ENCODE data around the gene KBTBD4. TPM values are rescaled to one million over a fixed set of nuclear protein-coding genes. Genes with fewer than 3 reads are reported as not detected.
"Not testable (repeated sequence)": the region's sequence is repeated elsewhere in the genome, so short reads cannot be mapped to it uniquely, and the experiment has no call there.

KBTBD4 gene
- total and polyA plus RNA-seq, 8 donors: 13.3 to 21.5 (median 19.5) TPM

- TF ChIP-seq, protein P1, sequence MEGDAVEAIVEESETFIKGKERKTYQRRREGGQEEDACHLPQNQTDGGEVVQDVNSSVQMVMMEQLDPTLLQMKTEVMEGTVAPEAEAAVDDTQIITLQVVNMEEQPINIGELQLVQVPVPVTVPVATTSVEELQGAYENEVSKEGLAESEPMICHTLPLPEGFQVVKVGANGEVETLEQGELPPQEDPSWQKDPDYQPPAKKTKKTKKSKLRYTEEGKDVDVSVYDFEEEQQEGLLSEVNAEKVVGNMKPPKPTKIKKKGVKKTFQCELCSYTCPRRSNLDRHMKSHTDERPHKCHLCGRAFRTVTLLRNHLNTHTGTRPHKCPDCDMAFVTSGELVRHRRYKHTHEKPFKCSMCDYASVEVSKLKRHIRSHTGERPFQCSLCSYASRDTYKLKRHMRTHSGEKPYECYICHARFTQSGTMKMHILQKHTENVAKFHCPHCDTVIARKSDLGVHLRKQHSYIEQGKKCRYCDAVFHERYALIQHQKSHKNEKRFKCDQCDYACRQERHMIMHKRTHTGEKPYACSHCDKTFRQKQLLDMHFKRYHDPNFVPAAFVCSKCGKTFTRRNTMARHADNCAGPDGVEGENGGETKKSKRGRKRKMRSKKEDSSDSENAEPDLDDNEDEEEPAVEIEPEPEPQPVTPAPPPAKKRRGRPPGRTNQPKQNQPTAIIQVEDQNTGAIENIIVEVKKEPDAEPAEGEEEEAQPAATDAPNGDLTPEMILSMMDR (IDR thresholded peaks at IDR 0.05): no peak
- H3K27ac ChIP-seq: no peak overlapping the region
- H3K9me3 ChIP-seq: no peaks in the 10 kb centered on the region
- peaks cover 11 to 67% of the 10 kb centered on the region in 2 donors for H3K4me1 ChIP-seq
- DNase-seq: no peak
- no peak for ATAC-seq
- H3K27me3 ChIP-seq: no peaks in the 10 kb centered on the region
- H3K36me3 ChIP-seq: peaks cover 0 to 15% of the 10 kb centered on the region in 2 donors
- intact Hi-C loops (cut with DNase I): no loop called here
- H3K4me3 ChIP-seq: no peak overlapping the region
Observed at GRCh38 chr11:47531666-47532065, 47.1 kb downstream of the KBTBD4 start.

DNA sequence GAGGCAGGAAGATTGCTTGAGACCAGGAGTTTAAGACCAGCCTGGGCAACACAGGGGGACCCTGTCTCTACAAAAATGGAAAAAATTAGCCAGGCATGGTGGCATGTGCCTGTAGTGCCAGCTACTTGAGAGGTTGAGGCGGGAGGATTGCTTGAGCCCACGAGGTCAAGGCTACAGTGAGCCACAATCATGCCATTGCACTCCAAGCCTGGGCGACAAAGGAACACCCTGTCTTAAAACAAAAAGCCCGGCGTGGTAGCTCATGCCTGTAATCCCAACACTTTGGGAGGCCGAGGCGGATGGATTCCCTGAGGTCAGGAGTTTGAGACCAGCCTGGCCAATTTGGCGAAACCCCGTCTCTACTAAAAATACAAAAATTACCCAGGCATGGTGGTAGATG is 48.0 kb downstream of the KBTBD4 start:
- ATAC-seq; intact Hi-C loops (cut with DNase I): not testable (repeated sequence)
- H3K4me1 ChIP-seq: peaks cover 4 to 67% of the 10 kb centered on the region in 2 donors

DNA sequence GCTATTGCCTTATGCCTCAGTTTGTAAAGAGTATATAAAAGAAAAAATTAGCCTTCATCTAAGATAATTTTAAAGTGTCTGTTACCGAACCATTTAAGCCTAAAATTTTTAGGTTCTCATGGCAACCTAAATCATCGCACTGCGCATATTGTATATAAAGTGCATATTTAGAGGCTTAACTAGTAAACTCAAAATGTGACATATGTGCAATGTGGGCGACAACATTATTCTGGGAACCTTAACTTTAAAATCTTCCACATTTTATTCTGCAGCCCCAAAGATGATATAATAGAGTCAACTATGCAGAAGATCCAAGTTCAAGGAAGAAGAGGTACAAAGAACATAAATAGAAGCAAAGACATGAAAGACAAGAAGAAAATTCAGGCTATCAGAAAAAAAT is 48.8 kb downstream of the KBTBD4 start:
- H3K4me1 ChIP-seq: peaks cover 7 to 68% of the 10 kb centered on the region in 2 donors
- TF ChIP-seq, protein P1 (IDR thresholded peaks at IDR 0.05): no peak
- no peak overlapping the region for H3K4me3 ChIP-seq
- intact Hi-C loops (cut with DNase I): no loop called here
- no peak for DNase-seq
- H3K27me3 ChIP-seq: no peaks in the 10 kb centered on the region
- ATAC-seq: no peak
- H3K9me3 ChIP-seq: no peaks in the 10 kb centered on the region
- H3K36me3 ChIP-seq: peaks cover 0 to 9% of the 10 kb centered on the region in 2 donors
- H3K27ac ChIP-seq: no peak overlapping the region

More for the DNA sequence above, 48.0 kb downstream of the KBTBD4 start:
- H3K9me3 ChIP-seq, H3K27me3 ChIP-seq, H3K4me3 ChIP-seq, DNase-seq, H3K27ac ChIP-seq: not testable (repeated sequence)
- peaks cover 0 to 15% of the 10 kb centered on the region in 2 donors for H3K36me3 ChIP-seq

- no peak for DNase-seq
- H3K36me3 ChIP-seq: peaks cover 0 to 4% of the 10 kb centered on the region in 2 donors
- H3K4me1 ChIP-seq: peaks cover 24 to 68% of the 10 kb centered on the region in 2 donors
- ATAC-seq: no peak
- no peak overlapping the region for H3K4me3 ChIP-seq
- no peak overlapping the region for H3K27ac ChIP-seq
- TF ChIP-seq, protein P1 (IDR thresholded peaks at IDR 0.05): no peak
- H3K27me3 ChIP-seq: no peaks in the 10 kb centered on the region
- intact Hi-C loops (cut with DNase I): no loop called here
- no peaks in the 10 kb centered on the region for H3K9me3 ChIP-seq
Observed at GRCh38 chr11:47527186-47527585, 51.6 kb downstream of the KBTBD4 start.

GRCh38 chr11:47526032-47526431 is 52.7 kb downstream of the KBTBD4 start:
- H3K9me3 ChIP-seq; DNase-seq; ATAC-seq; H3K27me3 ChIP-seq; H3K27ac ChIP-seq; H3K36me3 ChIP-seq; H3K4me3 ChIP-seq; intact Hi-C loops (cut with DNase I): not testable (repeated sequence)
- peaks cover 24 to 67% of the 10 kb centered on the region in 2 donors for H3K4me1 ChIP-seq

DNA sequence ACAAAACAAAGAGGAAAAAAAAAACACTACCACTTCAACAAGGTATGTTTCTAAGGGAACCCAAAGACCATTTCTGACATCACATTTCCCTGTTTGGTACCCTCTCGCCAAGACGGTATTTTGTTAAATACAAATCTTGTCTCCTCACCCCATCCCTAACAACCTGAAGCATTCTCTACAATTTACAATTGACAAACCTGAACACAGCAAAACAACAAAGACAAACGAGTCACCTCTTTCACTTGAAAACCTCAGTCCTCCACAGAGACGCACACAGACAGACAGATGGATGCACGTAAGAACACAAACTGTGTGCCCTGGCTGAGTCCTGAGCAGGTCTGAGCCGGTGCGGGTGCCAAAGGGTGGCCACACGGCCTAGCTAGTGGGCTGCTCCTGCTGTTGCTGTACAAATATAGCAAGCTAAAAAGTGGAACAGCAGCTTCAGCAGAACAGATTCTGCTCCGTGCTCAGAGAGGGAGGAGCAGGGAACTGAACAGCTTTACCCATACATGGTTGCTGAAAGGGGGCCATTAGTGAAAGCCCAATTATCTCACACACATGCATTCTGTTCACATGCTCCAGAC is 54.4 kb downstream of the KBTBD4 start:
- Histone ChIP-seq H3K9me3 (no peaks in the 10 kb centered on the region), H3K27me3 (no peaks in the 10 kb centered on the region), H3K4me1 (peaks cover 24 to 77% of the 10 kb centered on the region in 2 donors), H3K27ac (peak overlapping the region; percentile 79 to 84), H3K36me3 (peaks cover 0 to 4% of the 10 kb centered on the region in 2 donors), H3K4me3 (no peak overlapping the region)
- ATAC-seq: peak; percentile 70
- intact Hi-C loops (cut with DNase I): no loop called here
- TF ChIP-seq, protein P1 (IDR thresholded peaks at IDR 0.05): no peak
- DNase-seq: peak in 1 of 4 donors; percentile 47
